ENCODE results near the gene PFDN4.

- TF ChIP-seq EZH2 (IDR thresholded peaks at IDR 0.05; ENCODE audit: borderline replicate concordance, low read depth, low read length, severe bottlenecking) (no peak), CTCF (IDR thresholded peaks at IDR 0.05; ENCODE audit: borderline replicate concordance, extremely low read depth, low read length, poor library complexity, severe bottlenecking) (no peak)
Measured at GRCh38 chr20:54161821-54162149, 46.1 kb upstream of the PFDN4 start.
